Glomerular visceral epithelial cell (primary cell): Measurements from ENCODE around the gene SMIM24.

Experiments
- DNase-seq: peaks from one replicate; pipeline ENCODE4 v3.0.0-alpha.2; 2016; ENCODE audit errors: extremely low spot score

SMIM24 gene

DNA sequence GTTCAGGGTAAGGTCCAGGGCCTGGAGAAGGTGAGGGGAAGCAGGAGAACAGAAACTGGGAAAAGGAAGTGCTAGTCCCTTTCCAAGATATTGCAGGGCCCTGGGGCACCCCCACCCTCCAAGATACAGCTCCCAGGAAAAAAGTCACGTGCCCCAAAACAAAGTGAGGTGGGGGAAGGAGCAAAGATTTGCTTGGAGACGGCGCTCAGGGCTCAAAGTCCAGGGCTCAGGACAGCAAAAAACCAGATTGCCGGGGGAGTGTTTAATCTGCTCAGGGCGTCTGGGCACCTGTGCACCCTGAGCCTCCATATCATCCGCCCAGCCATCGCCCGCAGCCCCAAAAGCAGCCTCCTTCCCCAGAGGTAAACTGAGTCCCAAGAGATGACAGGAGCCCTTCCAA lies 6.3 kb downstream of the SMIM24 start:
- DNase-seq, result no peak

DNA sequence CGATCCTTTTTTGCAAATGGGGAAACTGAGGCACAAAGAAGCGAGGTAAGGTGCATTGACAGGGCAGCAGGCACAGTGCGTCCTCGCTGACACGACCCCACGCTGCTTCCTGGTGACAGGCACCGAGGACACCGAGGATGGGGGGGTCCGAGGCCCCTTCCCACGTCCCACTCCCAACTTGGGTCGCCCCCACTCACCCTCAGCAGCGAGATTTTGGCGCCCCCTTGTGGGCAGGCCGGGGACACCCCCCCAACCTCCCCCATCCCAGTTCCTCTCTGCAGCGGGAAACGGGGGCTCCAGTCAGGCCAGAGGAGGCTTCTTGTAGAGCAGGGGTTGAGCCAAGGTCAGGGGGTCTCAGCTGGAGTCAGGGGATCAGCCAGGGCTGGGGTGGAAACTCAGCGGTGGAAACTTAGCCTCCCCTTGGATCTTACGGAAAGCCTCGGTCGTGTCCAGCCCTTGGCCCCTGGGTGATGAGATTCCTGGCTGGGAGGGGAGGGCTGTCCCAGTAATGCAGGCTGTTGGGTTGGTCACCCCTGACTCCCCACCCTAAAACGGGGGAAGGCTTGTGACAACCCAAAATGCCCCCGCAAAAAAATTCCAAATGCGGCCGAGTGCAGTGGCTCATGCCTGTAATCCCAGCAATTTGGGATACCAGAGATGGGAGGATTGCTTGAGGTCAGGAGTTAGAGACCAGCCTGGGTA lies 8.2 kb downstream of the SMIM24 start:
- DNase-seq, result no peak

DNA sequence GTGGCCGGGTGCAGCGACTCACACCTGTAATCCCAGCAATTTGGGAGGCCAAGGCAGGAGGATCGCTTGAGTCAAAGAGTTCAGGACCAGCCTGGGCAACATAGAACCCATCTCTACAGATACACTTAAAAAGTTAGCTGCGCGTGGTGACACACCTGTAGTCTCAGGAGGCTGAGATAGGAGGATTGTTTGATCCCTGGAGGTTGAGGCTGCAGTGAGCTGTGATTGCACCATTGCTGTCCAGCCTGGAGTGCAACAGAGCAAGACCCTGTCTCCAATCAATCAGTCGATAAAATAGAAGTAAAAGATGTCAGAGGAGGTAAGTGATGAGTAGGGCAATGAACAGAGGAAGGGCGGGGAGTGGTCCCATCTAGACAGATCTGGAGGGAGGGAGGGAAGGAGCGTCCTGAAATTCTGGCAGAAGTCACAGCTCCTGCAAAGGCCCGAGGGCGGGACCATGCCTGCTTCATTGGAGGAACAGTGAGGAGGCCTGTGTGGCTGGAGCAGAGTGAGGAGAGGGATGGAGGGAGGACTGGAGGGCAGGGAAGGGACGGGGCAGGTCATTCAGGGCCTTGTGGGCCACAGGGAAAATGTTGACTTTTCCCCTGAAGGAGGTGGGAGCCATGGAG lies 9.7 kb downstream of the SMIM24 start:
- DNase-seq, result no peak

- no peak for DNase-seq
These were observed 10.5 kb downstream of the SMIM24 start for GRCh38 chr19:3469638-3470499.

DNA sequence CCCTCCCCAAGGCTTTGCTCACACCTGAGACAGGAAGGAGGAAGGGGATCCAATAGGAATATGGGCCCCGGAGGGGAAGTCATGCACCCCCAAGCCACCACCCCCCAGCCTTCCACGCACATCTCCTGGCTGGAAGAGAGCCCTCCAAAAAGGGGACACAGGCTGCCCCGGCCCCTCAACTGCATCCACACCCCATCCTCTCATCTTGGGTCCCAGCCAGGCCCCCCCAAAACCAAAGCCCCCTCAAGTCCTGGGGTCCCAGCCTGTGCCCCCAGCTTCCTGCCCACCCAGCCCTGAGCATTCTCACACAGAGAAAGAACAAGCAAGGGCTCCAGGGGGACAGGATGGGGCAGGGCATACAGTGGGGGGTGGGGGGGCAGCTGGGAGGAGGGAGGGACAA lies 12.1 kb downstream of the SMIM24 start:
- DNase-seq, result no peak

GRCh38 chr19:3467437-3468198 lies 12.7 kb downstream of the SMIM24 start:
- no peak for DNase-seq

GRCh38 chr19:3466635-3467034 lies 13.7 kb downstream of the SMIM24 start:
- DNase-seq, result no peak

DNA sequence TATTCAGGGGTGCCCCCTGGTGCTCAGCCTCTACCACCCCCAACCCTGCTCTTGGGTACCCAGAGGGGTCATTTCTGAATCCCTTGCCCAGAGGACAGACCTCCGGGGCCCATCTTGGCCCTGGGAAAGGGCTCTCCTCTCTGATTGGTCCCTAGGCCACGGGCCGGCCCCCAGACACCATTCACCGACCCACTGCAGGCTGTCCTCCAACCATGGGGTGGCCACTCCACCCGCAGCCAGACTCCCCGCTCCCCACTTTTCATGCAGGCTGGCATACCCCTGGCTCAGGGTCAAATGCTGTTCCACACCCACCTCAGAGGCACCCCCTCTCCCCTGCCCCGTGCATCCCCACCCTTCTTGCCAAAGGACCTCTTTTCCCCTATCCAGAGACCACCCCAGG lies 14.8 kb downstream of the SMIM24 start:
- no peak for DNase-seq

DNA sequence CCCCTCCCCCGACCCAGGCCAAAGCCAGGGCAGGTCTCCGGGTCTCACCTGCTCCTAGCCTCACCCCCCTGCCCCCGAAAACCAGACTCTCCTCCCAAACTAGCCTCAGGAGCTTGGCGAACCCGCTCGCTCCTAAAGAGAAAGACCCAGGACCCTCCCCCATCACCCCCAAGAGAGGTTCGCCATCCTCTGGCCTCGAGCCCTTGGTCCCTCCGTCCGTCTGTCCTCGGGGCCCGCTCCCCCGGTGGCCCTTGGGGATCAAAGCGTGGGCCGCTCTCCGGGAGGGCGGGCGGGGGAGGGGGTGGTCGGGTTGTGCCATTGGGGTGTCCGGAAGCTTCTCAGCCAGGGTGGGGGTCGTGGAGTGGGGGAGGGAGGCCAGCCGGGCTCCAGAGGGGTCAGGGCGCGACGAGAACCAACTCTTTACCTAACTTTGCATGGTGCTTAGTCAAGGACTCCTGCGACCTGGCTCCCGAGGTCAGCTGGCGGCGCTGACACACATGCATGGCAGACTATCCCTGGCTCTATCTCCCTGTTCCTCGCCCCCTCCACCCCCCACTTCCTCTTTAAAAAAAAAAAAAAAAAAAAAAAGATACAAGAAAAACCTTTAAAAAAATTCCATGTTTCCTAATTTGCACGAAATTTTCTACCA lies 15.6 kb downstream of the SMIM24 start:
- no peak for DNase-seq

GRCh38 chr19:3463714-3464586 lies 16.4 kb downstream of the SMIM24 start:
- DNase-seq, result no peak

DNA sequence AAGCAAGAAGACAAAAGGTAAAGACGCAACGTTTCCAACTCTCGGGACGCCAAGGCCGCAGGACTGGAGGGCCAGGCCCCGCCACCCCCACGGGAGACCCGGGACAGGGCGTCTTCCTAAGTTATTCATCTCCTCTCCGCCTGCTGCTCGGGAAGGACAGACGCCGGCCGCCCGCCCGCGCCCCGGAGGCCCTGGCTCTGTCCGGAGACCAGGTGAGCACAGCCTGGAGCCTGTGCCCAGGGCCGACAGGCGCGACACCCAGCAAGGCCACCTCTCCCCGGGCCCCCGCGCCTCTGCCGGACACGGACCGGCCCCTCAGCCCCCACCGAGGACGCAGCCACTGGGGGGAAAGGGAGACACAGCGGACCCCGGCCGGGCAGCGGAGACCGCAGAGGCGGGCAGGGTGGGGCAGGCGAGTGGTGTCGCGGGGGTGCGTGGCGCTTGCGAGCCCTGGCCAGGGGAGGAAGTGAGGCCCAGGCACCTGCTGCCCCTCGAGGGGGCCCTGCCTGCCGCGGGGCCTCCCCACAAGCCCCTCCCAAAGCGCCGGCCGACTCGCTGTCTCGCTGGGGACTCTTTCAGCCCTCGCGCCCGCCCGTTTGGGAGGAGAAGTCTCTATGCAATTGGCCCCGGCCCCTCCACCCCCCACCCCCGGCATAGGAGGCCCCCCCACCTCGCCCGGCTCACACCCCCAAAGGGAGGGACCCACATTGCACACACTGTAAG lies 17.2 kb downstream of the SMIM24 start:
- no peak for DNase-seq

DNA sequence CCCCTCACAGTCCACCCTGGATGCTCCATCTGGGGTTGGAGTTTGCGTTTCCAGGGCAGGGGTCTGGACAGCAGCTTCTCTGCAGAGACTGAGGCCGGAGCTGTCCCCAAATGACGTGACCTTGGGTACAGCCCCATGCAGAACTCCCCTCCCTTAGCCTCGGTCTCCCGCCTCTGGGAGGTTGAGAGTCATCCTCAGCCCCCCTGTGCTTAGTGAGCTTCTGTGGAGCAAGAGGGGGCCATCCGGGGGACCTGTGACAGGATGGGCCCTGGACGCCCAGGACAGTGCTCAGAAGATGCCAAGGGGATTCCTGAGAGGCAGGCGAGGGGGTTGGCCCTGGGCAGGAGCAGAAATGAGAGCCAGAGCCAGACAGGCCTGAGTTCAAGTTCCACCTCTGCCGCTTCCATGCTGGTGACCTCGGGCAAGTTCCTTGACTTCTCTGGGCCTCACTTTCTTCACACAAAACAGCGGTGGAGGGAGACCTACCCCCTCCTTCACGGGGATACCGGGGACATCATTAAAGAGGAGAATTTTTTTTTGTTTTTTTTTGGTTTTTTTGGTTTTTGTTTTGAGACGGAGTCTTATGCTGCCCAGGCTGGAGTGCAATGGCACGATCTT lies 20.3 kb downstream of the SMIM24 start:
- DNase-seq, result no peak

- peak; percentile 86 for DNase-seq
These were observed 21.0 kb downstream of the SMIM24 start for GRCh38 chr19:3459089-3459881.

GRCh38 chr19:3458229-3459088 lies 21.9 kb downstream of the SMIM24 start:
- no peak for DNase-seq

GRCh38 chr19:3457528-3458228 lies 22.6 kb downstream of the SMIM24 start:
- DNase-seq, result no peak

DNA sequence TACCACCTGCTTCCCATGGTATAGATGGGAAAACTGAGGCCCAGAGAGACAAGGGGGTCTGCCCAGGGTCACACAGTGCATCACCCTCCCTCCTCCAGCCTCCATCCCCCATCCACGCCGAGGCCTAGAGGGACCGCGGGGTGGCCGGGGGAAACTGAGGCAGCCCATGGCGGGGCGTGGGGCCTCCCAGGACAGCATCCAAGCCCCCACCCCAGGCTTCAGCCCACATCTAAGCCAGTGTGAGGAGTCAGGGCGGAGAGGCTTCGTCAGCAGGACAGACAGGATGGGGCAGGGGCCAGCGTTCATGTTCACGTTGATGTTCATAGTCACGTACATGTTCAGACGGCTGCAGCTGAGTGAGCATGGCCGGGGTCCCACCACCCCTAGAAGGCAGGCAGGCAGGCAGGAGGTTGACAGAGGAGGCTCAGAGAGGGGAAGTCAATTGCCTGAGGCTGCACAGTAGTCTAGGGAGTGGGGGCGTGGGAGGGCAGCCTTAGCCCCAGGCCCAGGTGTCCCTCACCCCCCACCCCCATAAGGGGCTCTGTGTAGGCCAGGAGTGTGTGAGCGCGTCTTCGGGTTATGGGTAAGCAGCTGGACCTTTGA lies 23.3 kb downstream of the SMIM24 start:
- DNase-seq, result no peak
